HUES64 (cell line): ENCODE data around the gene MRPL4.

Experiments used
- H3K27ac ChIP-seq: 2 replicates; pipeline ENCODE4 v1.7.0; 2013; ENCODE audit warnings: low read depth, low read length, inconsistent platforms
- H3K27me3 ChIP-seq: 2 replicates; pipeline ENCODE4 v1.6.1; 2013; ENCODE audit warnings: mild to moderate bottlenecking, low read length; ENCODE audit not compliant: insufficient read depth
- H3K36me3 ChIP-seq: 2 replicates; pipeline ENCODE4 v1.6.1; 2013; ENCODE audit warnings: mild to moderate bottlenecking, low read length; ENCODE audit not compliant: insufficient read depth
- H3K4me1 ChIP-seq: 2 replicates; pipeline ENCODE4 v1.6.1; 2013; ENCODE audit warnings: mild to moderate bottlenecking, low read length, moderate library complexity; ENCODE audit not compliant: insufficient read depth
- H3K4me3 ChIP-seq: 2 replicates; pipeline ENCODE4 v1.5.1; 2013; ENCODE audit warnings: mild to moderate bottlenecking, low read length, moderate library complexity
- H3K9ac ChIP-seq: 2 replicates; pipeline ENCODE4 v1.6.1; 2013; ENCODE audit warnings: mild to moderate bottlenecking, low read depth, low read length
- H3K9me3 ChIP-seq: 2 replicates; pipeline ENCODE4 v1.6.1; 2013; ENCODE audit warnings: low read depth, low read length; ENCODE audit not compliant: insufficient read depth
- WGBS: fragments of 150-250, 120-280 bp; methylation state at CpG from one replicate; pipeline ENCODE4 v1.1.7; 2013; ENCODE audit warnings: missing lambda C conversion rate; 5-methylcytosine and 5-hydroxymethylcytosine counted together

Gene MRPL4

DNA sequence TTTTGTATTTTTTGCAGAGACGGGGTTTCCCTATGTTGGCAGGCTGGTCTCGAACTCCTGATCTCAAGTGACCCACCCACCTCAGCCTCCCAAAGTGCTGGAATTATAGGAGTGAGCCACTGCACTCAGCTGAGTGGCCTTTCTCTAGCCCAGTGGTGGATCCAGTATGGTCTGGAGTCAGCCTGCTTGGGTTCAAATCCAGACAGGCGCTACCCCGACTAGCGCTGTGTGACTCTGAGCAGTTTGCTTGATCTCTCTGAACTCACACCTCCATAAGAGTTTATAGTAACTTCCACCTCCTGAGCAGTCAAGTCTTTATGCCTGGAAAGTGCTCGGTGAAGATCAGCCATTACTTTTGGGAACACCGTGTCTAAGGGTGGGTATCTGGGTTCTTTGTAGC lies 31.3 kb upstream of the MRPL4 start:
- Histone ChIP-seq H3K4me1 (no peaks in the 10 kb centered on the region), H3K27me3 (no peaks in the 10 kb centered on the region), H3K36me3 (peaks cover 9% of the 10 kb centered on the region; the same call in 1 of the 2 replicates), H3K27ac (no peak overlapping the region; the same call in 1 of the 2 replicates), H3K4me3 (no peak overlapping the region), H3K9ac (no peak overlapping the region), H3K9me3 (no peaks in the 10 kb centered on the region)
- 96% methylated on average over 5 of the region's 7 CpGs for WGBS

DNA sequence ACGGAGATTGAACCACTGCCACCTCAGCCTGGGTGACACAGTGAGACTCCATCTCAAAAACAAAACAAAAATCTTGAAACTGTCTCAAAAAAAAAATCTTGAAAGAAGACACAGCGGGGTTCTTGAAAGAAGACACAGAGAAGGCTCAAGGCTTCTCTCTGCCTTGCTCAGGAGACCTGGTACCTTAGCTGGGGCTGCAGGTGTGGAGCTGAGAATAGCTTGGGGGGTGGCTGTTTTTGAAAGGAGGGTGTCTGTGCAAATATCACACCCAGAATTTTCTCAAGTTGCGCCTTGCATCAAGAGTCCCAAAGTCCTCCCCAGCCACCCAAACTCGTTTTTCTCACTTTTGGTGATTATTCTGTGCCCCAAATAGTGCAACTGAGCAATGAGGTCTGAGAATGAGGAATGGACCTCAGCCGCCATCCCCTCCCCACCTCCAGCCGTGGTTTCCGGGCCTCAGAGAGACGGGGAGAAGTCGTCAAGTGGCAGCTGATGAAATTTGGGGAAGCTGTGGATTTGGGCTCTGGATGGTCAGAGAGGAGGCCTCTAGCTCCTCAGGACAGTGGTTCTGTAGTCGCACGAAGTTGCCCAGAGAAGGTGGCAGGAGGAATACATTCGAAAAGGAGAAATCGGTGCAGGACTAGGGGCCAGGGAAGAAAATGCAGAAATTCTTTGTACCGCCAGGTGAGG lies 29.7 kb upstream of the MRPL4 start:
- WGBS: 93% methylated on average over 14 of the region's 14 CpGs
- Histone ChIP-seq H3K9me3 (no peaks in the 10 kb centered on the region), H3K27me3 (no peaks in the 10 kb centered on the region), H3K4me1 (no peaks in the 10 kb centered on the region), H3K27ac (no peak overlapping the region), H3K4me3 (no peak overlapping the region), H3K9ac (no peak overlapping the region), H3K36me3 (peaks cover 9% of the 10 kb centered on the region; the same call in 1 of the 2 replicates)

DNA sequence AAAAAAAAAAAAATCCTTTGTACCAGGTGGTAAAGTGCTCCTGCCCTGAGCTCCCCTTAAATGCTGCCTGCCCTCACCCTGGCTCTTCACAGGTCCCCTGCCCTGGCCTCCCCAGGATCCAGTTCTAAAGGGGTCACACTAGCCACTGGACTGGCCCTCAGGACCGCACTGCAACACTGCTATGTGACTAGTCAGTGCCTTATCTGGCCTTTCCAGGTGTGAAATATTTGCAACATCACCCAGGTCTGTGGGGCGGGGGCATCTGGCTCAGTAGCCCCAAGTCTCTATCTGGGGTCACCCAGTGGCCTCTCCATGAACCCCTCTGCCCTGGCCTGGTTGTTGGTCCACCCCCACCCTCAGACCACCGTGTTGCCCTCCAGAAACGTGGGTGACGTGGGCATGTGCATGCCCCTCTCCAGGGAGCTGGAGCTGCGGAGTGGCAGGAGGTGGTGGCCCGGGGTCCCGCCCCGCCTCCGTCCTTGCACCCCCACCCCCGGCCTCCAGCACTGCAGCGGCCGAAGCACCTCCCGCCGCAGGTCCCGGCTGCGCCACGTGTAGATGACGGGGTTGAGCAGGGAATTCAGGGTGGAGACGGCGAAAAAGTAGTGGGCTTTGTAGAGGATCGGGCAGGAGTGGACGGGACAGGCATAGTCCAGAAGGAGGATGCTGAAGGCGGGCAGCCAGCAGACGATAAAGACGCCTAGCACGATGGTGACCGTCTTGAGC lies 28.4 kb upstream of the MRPL4 start:
- Histone ChIP-seq H3K36me3 (peaks cover 9% of the 10 kb centered on the region; the same call in 1 of the 2 replicates), H3K4me3 (no peak overlapping the region), H3K9me3 (no peaks in the 10 kb centered on the region), H3K27me3 (no peaks in the 10 kb centered on the region), H3K27ac (no peak overlapping the region), H3K9ac (no peak overlapping the region), H3K4me1 (no peaks in the 10 kb centered on the region)
- WGBS: 95% methylated on average over 28 of the region's 28 CpGs

- no peak overlapping the region for H3K27ac ChIP-seq
- H3K27me3 ChIP-seq: no peaks in the 10 kb centered on the region
- H3K4me1 ChIP-seq: no peaks in the 10 kb centered on the region
- no peak overlapping the region for H3K9ac ChIP-seq
- WGBS: 96% methylated on average over 23 of the region's 23 CpGs
- peaks cover 9% of the 10 kb centered on the region; the same call in 1 of the 2 replicates for H3K36me3 ChIP-seq
- H3K9me3 ChIP-seq: no peaks in the 10 kb centered on the region
- no peak overlapping the region for H3K4me3 ChIP-seq
Measured at GRCh38 chr19:10224337-10224736, 27.7 kb upstream of the MRPL4 start.

- H3K4me1 ChIP-seq: peaks cover 5% of the 10 kb centered on the region
- WGBS: 92% methylated on average over 6 of the region's 6 CpGs
- H3K27ac ChIP-seq: no peak overlapping the region
- H3K27me3 ChIP-seq: no peaks in the 10 kb centered on the region
- no peak overlapping the region for H3K9ac ChIP-seq
- H3K36me3 ChIP-seq: peaks cover 9% of the 10 kb centered on the region; the same call in 1 of the 2 replicates
- no peak overlapping the region for H3K4me3 ChIP-seq
- no peaks in the 10 kb centered on the region for H3K9me3 ChIP-seq
Measured at GRCh38 chr19:10226021-10226375, 26.0 kb upstream of the MRPL4 start.

GRCh38 chr19:10226376-10227025 lies 25.5 kb upstream of the MRPL4 start:
- Histone ChIP-seq H3K4me1 (peaks cover 6% of the 10 kb centered on the region), H3K27ac (no peak overlapping the region), H3K4me3 (no peak overlapping the region)

GRCh38 chr19:10227026-10227971 lies 24.7 kb upstream of the MRPL4 start:
- Histone ChIP-seq H3K27ac (no peak overlapping the region), H3K9ac (peak overlapping the region; percentile 9; the same call in 1 of the 2 replicates), H3K4me3 (no peak overlapping the region)

More at GRCh38 chr19:10226376-10227025, 25.5 kb upstream of the MRPL4 start:
- Histone ChIP-seq H3K27me3 (no peaks in the 10 kb centered on the region), H3K9ac (no peak overlapping the region), H3K9me3 (no peaks in the 10 kb centered on the region), H3K36me3 (peaks cover 9% of the 10 kb centered on the region; the same call in 1 of the 2 replicates)
- WGBS: 65% methylated on average over 10 of the region's 13 CpGs

DNA sequence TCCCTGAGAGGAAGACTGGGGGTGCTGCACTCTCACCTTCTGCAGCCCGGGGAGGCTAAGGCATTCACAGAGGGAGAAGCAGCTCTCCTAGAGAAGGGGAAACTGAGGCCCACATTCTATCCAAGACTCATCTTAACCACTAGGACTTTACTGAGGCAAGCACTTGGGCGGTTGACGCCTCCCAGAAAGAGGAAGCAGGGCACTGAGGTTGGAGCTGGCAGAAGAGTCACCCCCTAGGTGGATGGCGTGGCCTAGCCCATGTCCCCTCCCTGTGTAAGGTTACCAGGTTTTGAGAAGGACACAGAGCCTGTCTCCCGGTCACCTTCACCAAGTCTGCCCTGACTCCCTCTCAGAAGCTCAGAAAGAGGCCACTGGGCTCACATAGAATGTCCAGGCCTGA lies 23.6 kb upstream of the MRPL4 start:
- WGBS: 94% methylated on average over 5 of the region's 5 CpGs
- H3K36me3 ChIP-seq: peaks cover 9% of the 10 kb centered on the region; the same call in 1 of the 2 replicates
- no peak overlapping the region for H3K4me3 ChIP-seq
- H3K27me3 ChIP-seq: no peaks in the 10 kb centered on the region
- H3K27ac ChIP-seq: no peak overlapping the region
- H3K4me1 ChIP-seq: peaks cover 8% of the 10 kb centered on the region
- no peak overlapping the region for H3K9ac ChIP-seq
- no peaks in the 10 kb centered on the region for H3K9me3 ChIP-seq

More at GRCh38 chr19:10227026-10227971, 24.7 kb upstream of the MRPL4 start:
- 85% methylated on average over 28 of the region's 28 CpGs for WGBS
- H3K36me3 ChIP-seq: peaks cover 9% of the 10 kb centered on the region; the same call in 1 of the 2 replicates
- H3K27me3 ChIP-seq: no peaks in the 10 kb centered on the region
- H3K4me1 ChIP-seq: peaks cover 8% of the 10 kb centered on the region
- no peaks in the 10 kb centered on the region for H3K9me3 ChIP-seq

- Histone ChIP-seq H3K9me3 (no peaks in the 10 kb centered on the region), H3K27ac (no peak overlapping the region), H3K27me3 (no peaks in the 10 kb centered on the region), H3K36me3 (peaks cover 5% of the 10 kb centered on the region; the same call in 1 of the 2 replicates), H3K9ac (no peak overlapping the region), H3K4me1 (peaks cover 8% of the 10 kb centered on the region), H3K4me3 (no peak overlapping the region)
- WGBS: 75% methylated on average over 2 of the region's 2 CpGs
Measured at GRCh38 chr19:10228920-10229319, 23.1 kb upstream of the MRPL4 start.

- Histone ChIP-seq H3K9me3 (no peaks in the 10 kb centered on the region), H3K27me3 (no peaks in the 10 kb centered on the region), H3K36me3 (no peaks in the 10 kb centered on the region), H3K27ac (peak overlapping the region; percentile 79), H3K4me1 (peaks cover 8% of the 10 kb centered on the region), H3K4me3 (peak overlapping the region; percentile 82), H3K9ac (peak overlapping the region; percentile 90)
- 1% methylated on average over 69 of the region's 70 CpGs for WGBS
Measured at GRCh38 chr19:10230173-10230860, 21.7 kb upstream of the MRPL4 start.
